Astrocyte (in vitro differentiated cells and primary cell): ENCODE results near the gene FBN3. TPM values are rescaled to one million over a fixed set of nuclear protein-coding genes. Genes with fewer than 3 reads are reported as not detected.

Experiments
- DNase-seq: peaks from one replicate; pipeline ENCODE4 v3.0.0-alpha.2; 2010; ENCODE audit warnings: low read depth
- FAIRE-seq: peaks from 2 replicates; lab custom pipeline; 2011; peaks lifted over from hg19 to GRCh38; lab: Jason Lieb, UNC
- H2AFZ ChIP-seq: 2 replicates; pipeline ENCODE4 v1.6.0; 2012; ENCODE audit warnings: low read depth, low read length, inconsistent platforms
- H3K27ac ChIP-seq: 2 replicates; pipeline ENCODE4 v1.5.1; 2011; ENCODE audit warnings: low read depth, low read length, inconsistent platforms
- H3K27me3 ChIP-seq: 2 replicates; pipeline ENCODE4 v1.6.0; 2011; ENCODE audit warnings: low read length, inconsistent platforms; ENCODE audit not compliant: insufficient read depth
- H3K36me3 ChIP-seq: 2 replicates; pipeline ENCODE4 v1.5.1; 2011; ENCODE audit warnings: low read length, inconsistent platforms; ENCODE audit not compliant: insufficient read depth
- H3K4me1 ChIP-seq: 2 replicates; pipeline ENCODE4 v1.5.1; 2011; ENCODE audit warnings: low read length, inconsistent platforms; ENCODE audit not compliant: insufficient read depth
- H3K4me2 ChIP-seq: 2 replicates; pipeline ENCODE4 v1.6.0; 2012; ENCODE audit warnings: low read length, inconsistent platforms
- H3K4me3 ChIP-seq: 2 replicates; pipeline ENCODE4 v1.5.1; 2011; ENCODE audit warnings: low read depth, mild to moderate bottlenecking, low read length, inconsistent platforms; ENCODE audit not compliant: insufficient read depth
- H3K79me2 ChIP-seq: 2 replicates; pipeline ENCODE4 v1.6.0; 2012; ENCODE audit warnings: mild to moderate bottlenecking, low read length, inconsistent platforms; ENCODE audit not compliant: insufficient read depth
- H3K9ac ChIP-seq: 2 replicates; pipeline ENCODE4 v1.6.0; 2012; ENCODE audit warnings: mild to moderate bottlenecking, low read length, inconsistent platforms
- H3K9me3 ChIP-seq: 2 replicates; pipeline ENCODE4 v1.5.1; 2012; ENCODE audit warnings: low read depth, mild to moderate bottlenecking, low read length, inconsistent platforms; ENCODE audit not compliant: insufficient read depth
- H4K20me1 ChIP-seq: 2 replicates; pipeline ENCODE4 v1.6.0; 2012; ENCODE audit warnings: low read length, inconsistent platforms; ENCODE audit not compliant: insufficient read depth
- H3K27ac Mint-ChIP-seq: one replicate; pipeline ENCODE4 v1.8.0; 2021; ENCODE audit warnings: mild to moderate bottlenecking, mixed read lengths; ENCODE audit not compliant: unreplicated experiment
- H3K27me3 Mint-ChIP-seq: one replicate; pipeline ENCODE4 v1.8.0; 2021; ENCODE audit warnings: low read depth, mixed read lengths; ENCODE audit not compliant: unreplicated experiment
- H3K36me3 Mint-ChIP-seq: one replicate; pipeline ENCODE4 v1.8.0; 2021; ENCODE audit warnings: low read depth, mixed read lengths; ENCODE audit not compliant: unreplicated experiment
- H3K4me1 Mint-ChIP-seq: one replicate; pipeline ENCODE4 v1.8.0; 2021; ENCODE audit warnings: low read depth, mixed read lengths; ENCODE audit not compliant: unreplicated experiment
- H3K4me3 Mint-ChIP-seq: one replicate; pipeline ENCODE4 v1.8.0; 2021; ENCODE audit warnings: mild to moderate bottlenecking, moderate library complexity, mixed read lengths; ENCODE audit not compliant: unreplicated experiment
- H3K9me3 Mint-ChIP-seq: one replicate; pipeline ENCODE4 v1.8.0; 2021; ENCODE audit warnings: mild to moderate bottlenecking, mixed read lengths; ENCODE audit not compliant: unreplicated experiment
- EZH2 ChIP-seq: IDR thresholded peaks from 2 replicates; pipeline ENCODE4 v1.6.1; 2012; ENCODE audit warnings: mild to moderate bottlenecking, low read length, inconsistent platforms; ENCODE audit not compliant: insufficient read depth
- total RNA-seq: library from RNA; stranded (reverse); gene quantifications from 2 replicates; pipeline ENCODE4 v1.2.1, GENCODE V29; 2021
- TF ChIP-seq, protein P1 (sequence below): IDR thresholded peaks from 2 replicates; pipeline ENCODE4 v1.5.1; 2011; ENCODE audit warnings: low read depth, mild to moderate bottlenecking, inconsistent platforms, low read length, moderate library complexity; ENCODE audit not compliant: insufficient read depth

Gene FBN3
- total RNA-seq, 1 donor from 2014 or later: 1.00 TPM

DNA sequence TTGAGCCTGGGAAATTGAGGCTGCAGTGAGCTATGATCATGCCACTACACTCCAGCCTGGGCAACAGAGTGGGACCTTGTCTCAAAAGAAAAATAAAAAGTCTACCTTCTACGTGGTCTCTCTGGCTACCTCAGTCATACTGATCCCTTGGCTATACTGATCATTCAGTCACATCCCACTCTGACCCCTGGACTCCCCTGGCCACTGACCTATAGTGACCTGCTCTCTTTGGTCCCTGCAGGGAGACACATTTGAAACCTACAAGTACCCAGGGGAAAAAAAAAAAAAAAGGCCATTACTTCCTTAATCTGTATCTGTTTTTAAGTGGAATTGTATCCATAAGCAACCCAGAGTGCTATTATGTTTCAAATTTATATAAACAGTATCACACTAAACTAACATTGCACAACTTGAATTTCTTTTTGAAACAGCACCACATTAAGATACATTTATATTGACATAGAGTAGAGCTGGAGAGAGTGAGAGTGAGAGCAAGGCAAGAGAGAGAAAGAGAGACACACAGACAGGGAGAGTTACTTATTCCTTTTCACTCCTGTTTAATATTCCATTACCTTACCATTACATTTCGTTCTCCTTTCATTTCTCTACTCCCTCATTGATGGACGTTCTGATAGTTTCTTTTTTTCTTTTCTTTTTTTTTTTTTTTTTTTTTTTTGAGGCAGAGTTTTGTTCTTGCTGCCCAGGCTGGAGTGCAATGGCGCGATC is 36.1 kb upstream of the FBN3 start:
- DNase-seq (no peak), FAIRE-seq (no peak)
- H2AFZ ChIP-seq: no peak overlapping the region
- Mint-ChIP-seq H3K36me3 (no peaks in the 10 kb centered on the region), H3K4me3 (no peak overlapping the region), H3K27me3 (peaks cover 10% of the 10 kb centered on the region), H3K9me3 (no peaks in the 10 kb centered on the region), H3K4me1 (no peaks in the 10 kb centered on the region), H3K27ac (no peak overlapping the region)
- no peaks in the 10 kb centered on the region for H3K4me1 ChIP-seq
- no peak for TF ChIP-seq EZH2
- TF ChIP-seq, protein P1, sequence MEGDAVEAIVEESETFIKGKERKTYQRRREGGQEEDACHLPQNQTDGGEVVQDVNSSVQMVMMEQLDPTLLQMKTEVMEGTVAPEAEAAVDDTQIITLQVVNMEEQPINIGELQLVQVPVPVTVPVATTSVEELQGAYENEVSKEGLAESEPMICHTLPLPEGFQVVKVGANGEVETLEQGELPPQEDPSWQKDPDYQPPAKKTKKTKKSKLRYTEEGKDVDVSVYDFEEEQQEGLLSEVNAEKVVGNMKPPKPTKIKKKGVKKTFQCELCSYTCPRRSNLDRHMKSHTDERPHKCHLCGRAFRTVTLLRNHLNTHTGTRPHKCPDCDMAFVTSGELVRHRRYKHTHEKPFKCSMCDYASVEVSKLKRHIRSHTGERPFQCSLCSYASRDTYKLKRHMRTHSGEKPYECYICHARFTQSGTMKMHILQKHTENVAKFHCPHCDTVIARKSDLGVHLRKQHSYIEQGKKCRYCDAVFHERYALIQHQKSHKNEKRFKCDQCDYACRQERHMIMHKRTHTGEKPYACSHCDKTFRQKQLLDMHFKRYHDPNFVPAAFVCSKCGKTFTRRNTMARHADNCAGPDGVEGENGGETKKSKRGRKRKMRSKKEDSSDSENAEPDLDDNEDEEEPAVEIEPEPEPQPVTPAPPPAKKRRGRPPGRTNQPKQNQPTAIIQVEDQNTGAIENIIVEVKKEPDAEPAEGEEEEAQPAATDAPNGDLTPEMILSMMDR: no peak
- H3K9ac ChIP-seq: no peak overlapping the region
- no peaks in the 10 kb centered on the region for H3K36me3 ChIP-seq
- no peak overlapping the region for H3K4me3 ChIP-seq
- H3K4me2 ChIP-seq: no peak overlapping the region
- no peaks in the 10 kb centered on the region for H3K79me2 ChIP-seq
- no peaks in the 10 kb centered on the region for H3K9me3 ChIP-seq
- no peak overlapping the region for H3K27ac ChIP-seq
- H4K20me1 ChIP-seq: no peaks in the 10 kb centered on the region
- no peaks in the 10 kb centered on the region for H3K27me3 ChIP-seq

DNA sequence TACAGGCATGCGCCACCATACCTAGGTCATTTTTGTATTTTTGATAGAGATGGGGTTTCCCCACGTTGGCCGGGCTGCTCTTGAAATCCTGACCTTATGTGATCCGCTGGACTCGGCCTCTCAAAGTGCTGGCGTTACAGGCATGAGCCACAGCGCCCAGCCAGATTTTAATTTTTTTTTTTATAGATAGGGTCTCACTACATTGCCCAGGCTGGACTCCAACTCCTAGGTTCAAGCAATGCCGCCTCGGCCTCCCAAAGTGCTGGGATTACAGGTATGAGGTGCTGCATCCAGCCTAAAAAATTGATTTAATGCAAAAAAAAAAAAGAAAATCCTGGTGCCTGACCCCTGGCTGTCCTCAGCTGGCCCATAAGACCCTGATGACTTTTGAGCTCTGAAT is 34.9 kb upstream of the FBN3 start:
- Histone ChIP-seq H3K4me1 (no peaks in the 10 kb centered on the region), H3K27ac (no peak overlapping the region), H3K36me3 (no peaks in the 10 kb centered on the region), H3K9me3 (no peaks in the 10 kb centered on the region), H3K9ac (no peak overlapping the region), H4K20me1 (no peaks in the 10 kb centered on the region), H3K79me2 (no peaks in the 10 kb centered on the region), H2AFZ (no peak overlapping the region), H3K4me3 (no peak overlapping the region), H3K4me2 (no peak overlapping the region), H3K27me3 (peaks cover 3% of the 10 kb centered on the region)
- FAIRE-seq (no peak), DNase-seq (no peak)
- no peak for TF ChIP-seq EZH2
- H3K9me3 Mint-ChIP-seq: no peaks in the 10 kb centered on the region
- no peaks in the 10 kb centered on the region for H3K4me1 Mint-ChIP-seq
- H3K36me3 Mint-ChIP-seq: no peaks in the 10 kb centered on the region
- H3K27ac Mint-ChIP-seq: no peak overlapping the region
- H3K27me3 Mint-ChIP-seq: peaks cover 10% of the 10 kb centered on the region
- no peak overlapping the region for H3K4me3 Mint-ChIP-seq

DNA sequence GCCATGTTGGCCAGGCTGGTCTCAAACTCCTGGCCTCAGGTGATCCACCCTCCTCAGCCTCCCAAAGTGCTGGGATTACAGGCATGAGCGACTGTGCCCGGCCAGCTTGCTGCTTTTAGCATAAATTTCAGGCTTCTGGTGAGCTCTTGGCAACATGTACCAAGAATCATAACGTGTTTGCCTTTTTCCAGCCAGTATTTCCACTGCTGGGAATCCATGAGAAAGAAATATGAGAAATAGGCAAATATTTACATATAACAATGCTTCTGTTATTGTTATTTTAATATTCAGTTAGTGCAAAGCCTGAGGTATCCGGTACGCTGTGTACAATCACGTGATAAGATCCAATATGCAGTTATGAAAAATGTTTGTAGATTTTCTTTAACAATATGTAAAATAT is 30.6 kb upstream of the FBN3 start:
- Histone ChIP-seq H4K20me1 (no peaks in the 10 kb centered on the region), H3K4me1 (no peaks in the 10 kb centered on the region), H3K9ac (no peak overlapping the region), H3K9me3 (no peaks in the 10 kb centered on the region), H2AFZ (no peak overlapping the region), H3K36me3 (no peaks in the 10 kb centered on the region), H3K4me2 (no peak overlapping the region), H3K27ac (no peak overlapping the region), H3K79me2 (no peaks in the 10 kb centered on the region), H3K27me3 (peaks cover 3% of the 10 kb centered on the region), H3K4me3 (no peak overlapping the region)
- no peaks in the 10 kb centered on the region for H3K4me1 Mint-ChIP-seq
- no peaks in the 10 kb centered on the region for H3K9me3 Mint-ChIP-seq
- H3K36me3 Mint-ChIP-seq: no peaks in the 10 kb centered on the region
- TF ChIP-seq, protein P1: no peak
- no peak for TF ChIP-seq EZH2
- H3K4me3 Mint-ChIP-seq: no peak overlapping the region
- peaks cover 7% of the 10 kb centered on the region for H3K27me3 Mint-ChIP-seq
- FAIRE-seq: no peak
- DNase-seq: no peak
- no peak overlapping the region for H3K27ac Mint-ChIP-seq
